ENCODE measurements around the gene CCDC50.

The CCDC50 gene

GRCh38 chr3:191362524-191363090, 33.4 kb downstream of the CCDC50 start:
- Mint-ChIP-seq H3K4me3 (no peak overlapping the region), H3K36me3 (ENCODE audit: insufficient read depth) (peaks cover 12% of the 10 kb centered on the region), H3K9me3 (no peaks in the 10 kb centered on the region), H3K4me1 (ENCODE audit: low read depth in 2 of 2) (no peaks in the 10 kb centered on the region), H3K27ac (no peak overlapping the region), H3K27me3 (no peaks in the 10 kb centered on the region)
- no peak for DNase-seq
- no peak for ATAC-seq (replicated peaks)

GRCh38 chr3:191363221-191363620, 34.0 kb downstream of the CCDC50 start:
- Mint-ChIP-seq H3K27me3 (no peaks in the 10 kb centered on the region), H3K9me3 (no peaks in the 10 kb centered on the region), H3K27ac (no peak overlapping the region), H3K4me3 (no peak overlapping the region), H3K36me3 (ENCODE audit: insufficient read depth) (peaks cover 12% of the 10 kb centered on the region), H3K4me1 (ENCODE audit: low read depth in 2 of 2) (no peaks in the 10 kb centered on the region)
- DNase-seq = no peak
- no peak for ATAC-seq (replicated peaks)

GRCh38 chr3:191366675-191367074, 37.5 kb downstream of the CCDC50 start:
- H3K4me3 Mint-ChIP-seq = no peak overlapping the region
- ATAC-seq (replicated peaks) (no peak), DNase-seq (no peak)
- peaks cover 14% of the 10 kb centered on the region for H3K36me3 Mint-ChIP-seq (ENCODE audit: insufficient read depth)
- no peaks in the 10 kb centered on the region for H3K4me1 Mint-ChIP-seq (ENCODE audit: low read depth in 2 of 2)
- no peak overlapping the region for H3K27ac Mint-ChIP-seq
- no peaks in the 10 kb centered on the region for H3K27me3 Mint-ChIP-seq
- no peaks in the 10 kb centered on the region for H3K9me3 Mint-ChIP-seq

GRCh38 chr3:191368755-191369615, 39.8 kb downstream of the CCDC50 start:
- Mint-ChIP-seq H3K4me3 (no peak overlapping the region), H3K27me3 (no peaks in the 10 kb centered on the region), H3K36me3 (ENCODE audit: insufficient read depth) (peaks cover 8% of the 10 kb centered on the region), H3K9me3 (no peaks in the 10 kb centered on the region), H3K4me1 (ENCODE audit: low read depth in 2 of 2) (no peaks in the 10 kb centered on the region), H3K27ac (no peak overlapping the region)
- ATAC-seq (replicated peaks) (no peak), DNase-seq (no peak)

- no peaks in the 10 kb centered on the region for H3K4me1 Mint-ChIP-seq (ENCODE audit: low read depth in 2 of 2)
Observed at GRCh38 chr3:191369616-191370010, 40.4 kb downstream of the CCDC50 start.

GRCh38 chr3:191372122-191372521, 42.9 kb downstream of the CCDC50 start:
- Mint-ChIP-seq H3K4me3 (no peak overlapping the region), H3K4me1 (ENCODE audit: low read depth in 2 of 2) (no peaks in the 10 kb centered on the region), H3K27ac (no peak overlapping the region), H3K36me3 (ENCODE audit: insufficient read depth) (peaks cover 5% of the 10 kb centered on the region), H3K27me3 (no peaks in the 10 kb centered on the region), H3K9me3 (no peaks in the 10 kb centered on the region)
- ATAC-seq (replicated peaks) (no peak), DNase-seq (no peak)

More at GRCh38 chr3:191369616-191370010, 40.4 kb downstream of the CCDC50 start:
- no peak overlapping the region for H3K27ac Mint-ChIP-seq
- H3K36me3 Mint-ChIP-seq (ENCODE audit: insufficient read depth) = peaks cover 8% of the 10 kb centered on the region
- H3K4me3 Mint-ChIP-seq = no peak overlapping the region
- DNase-seq (no peak), ATAC-seq (replicated peaks) (no peak)
- H3K27me3 Mint-ChIP-seq = no peaks in the 10 kb centered on the region
- no peaks in the 10 kb centered on the region for H3K9me3 Mint-ChIP-seq

GRCh38 chr3:191373327-191373726, 44.1 kb downstream of the CCDC50 start:
- ATAC-seq (replicated peaks) (no peak), DNase-seq (no peak)
- Mint-ChIP-seq H3K27me3 (no peaks in the 10 kb centered on the region), H3K27ac (no peak overlapping the region), H3K9me3 (no peaks in the 10 kb centered on the region), H3K36me3 (ENCODE audit: insufficient read depth) (peaks cover 5% of the 10 kb centered on the region), H3K4me1 (ENCODE audit: low read depth in 2 of 2) (no peaks in the 10 kb centered on the region), H3K4me3 (no peak overlapping the region)

- H3K4me3 Mint-ChIP-seq = no peak overlapping the region
- no peaks in the 10 kb centered on the region for H3K27me3 Mint-ChIP-seq
- no peaks in the 10 kb centered on the region for H3K36me3 Mint-ChIP-seq (ENCODE audit: insufficient read depth)
- no peak for ATAC-seq (replicated peaks)
- no peaks in the 10 kb centered on the region for H3K4me1 Mint-ChIP-seq (ENCODE audit: low read depth in 2 of 2)
- no peaks in the 10 kb centered on the region for H3K9me3 Mint-ChIP-seq
- no peak for DNase-seq
- no peak overlapping the region for H3K27ac Mint-ChIP-seq
Observed at GRCh38 chr3:191376516-191377141, 47.4 kb downstream of the CCDC50 start.

GRCh38 chr3:191378142-191378812, 49.1 kb downstream of the CCDC50 start:
- Mint-ChIP-seq H3K4me3 (no peak overlapping the region), H3K9me3 (no peaks in the 10 kb centered on the region), H3K27me3 (no peaks in the 10 kb centered on the region), H3K27ac (no peak overlapping the region), H3K4me1 (ENCODE audit: low read depth in 2 of 2) (no peaks in the 10 kb centered on the region), H3K36me3 (ENCODE audit: insufficient read depth) (peaks cover 3% of the 10 kb centered on the region)
- ATAC-seq (replicated peaks) (no peak), DNase-seq (no peak)

GRCh38 chr3:191379446-191379845, 50.3 kb downstream of the CCDC50 start:
- Mint-ChIP-seq H3K4me1 (ENCODE audit: low read depth in 2 of 2) (no peaks in the 10 kb centered on the region), H3K9me3 (no peaks in the 10 kb centered on the region), H3K36me3 (ENCODE audit: insufficient read depth) (peaks cover 3% of the 10 kb centered on the region), H3K27ac (no peak overlapping the region), H3K4me3 (no peak overlapping the region), H3K27me3 (no peaks in the 10 kb centered on the region)
- no peak for ATAC-seq (replicated peaks)
- no peak for DNase-seq

- Mint-ChIP-seq H3K4me3 (no peak overlapping the region), H3K4me1 (ENCODE audit: low read depth in 2 of 2) (no peaks in the 10 kb centered on the region), H3K27ac (no peak overlapping the region), H3K27me3 (no peaks in the 10 kb centered on the region), H3K36me3 (ENCODE audit: insufficient read depth) (peaks cover 3% of the 10 kb centered on the region), H3K9me3 (no peaks in the 10 kb centered on the region)
- no peak for ATAC-seq (replicated peaks)
- no peak for DNase-seq
Observed at GRCh38 chr3:191380001-191380400, 50.8 kb downstream of the CCDC50 start.

- H3K9me3 Mint-ChIP-seq = no peaks in the 10 kb centered on the region
- no peaks in the 10 kb centered on the region for H3K4me1 Mint-ChIP-seq (ENCODE audit: low read depth in 2 of 2)
- H3K4me3 Mint-ChIP-seq = no peak overlapping the region
- no peak for ATAC-seq (replicated peaks)
- no peak overlapping the region for H3K27ac Mint-ChIP-seq
- H3K27me3 Mint-ChIP-seq = no peaks in the 10 kb centered on the region
- DNase-seq = no peak
- peaks cover 3% of the 10 kb centered on the region for H3K36me3 Mint-ChIP-seq (ENCODE audit: insufficient read depth)
Observed at GRCh38 chr3:191381303-191381702, 52.1 kb downstream of the CCDC50 start.

- Mint-ChIP-seq H3K9me3 (no peaks in the 10 kb centered on the region), H3K27ac (no peak overlapping the region), H3K36me3 (ENCODE audit: insufficient read depth) (peaks cover 3% of the 10 kb centered on the region), H3K27me3 (no peaks in the 10 kb centered on the region), H3K4me3 (no peak overlapping the region), H3K4me1 (ENCODE audit: low read depth in 2 of 2) (no peaks in the 10 kb centered on the region)
- no peak for ATAC-seq (replicated peaks)
- DNase-seq = no peak
Observed at GRCh38 chr3:191382661-191383060, 53.5 kb downstream of the CCDC50 start.

All from effector memory CD8-positive, alpha-beta T cell (primary cell).